Activated naive CD8-positive, alpha-beta T cell treated with anti-CD3 and anti-CD28 coated beads, Interleukin-2, amount 50 U/mL, for 16 hours (primary cell): ENCODE measurements around the gene PRKCZ.

Experiments
- DNase-seq: peaks from one replicate; pipeline ENCODE4 v3.0.0-alpha.2; 2020; ENCODE audit warnings: low read depth, low spot score

PRKCZ gene

GRCh38 chr1:2208309-2209239 is 158.4 kb downstream of the PRKCZ start:
- no peak for DNase-seq

GRCh38 chr1:2209400-2210083 is 159.3 kb downstream of the PRKCZ start:
- DNase-seq: no peak

GRCh38 chr1:2210084-2210653 is 160.0 kb downstream of the PRKCZ start:
- DNase-seq: no peak

- no peak for DNase-seq
Observed at GRCh38 chr1:2210786-2211185, 160.6 kb downstream of the PRKCZ start.

- no peak for DNase-seq
Observed at GRCh38 chr1:2212274-2212531, 162.0 kb downstream of the PRKCZ start.

- no peak for DNase-seq
Observed at GRCh38 chr1:2212532-2213491, 162.6 kb downstream of the PRKCZ start.

- no peak for DNase-seq
Observed at GRCh38 chr1:2213576-2214505, 163.6 kb downstream of the PRKCZ start.

GRCh38 chr1:2214541-2215241 is 164.5 kb downstream of the PRKCZ start:
- DNase-seq: no peak

- DNase-seq: no peak
Observed at GRCh38 chr1:2215329-2215728, 165.1 kb downstream of the PRKCZ start.

GRCh38 chr1:2215909-2216766 is 165.9 kb downstream of the PRKCZ start:
- no peak for DNase-seq

GRCh38 chr1:2216767-2217058 is 166.5 kb downstream of the PRKCZ start:
- no peak for DNase-seq

- DNase-seq: no peak
Observed at GRCh38 chr1:2221271-2221670, 171.1 kb downstream of the PRKCZ start.

- DNase-seq: no peak
Observed at GRCh38 chr1:2224170-2224584, 174.0 kb downstream of the PRKCZ start.

- no peak for DNase-seq
Observed at GRCh38 chr1:2224631-2225428, 174.6 kb downstream of the PRKCZ start.

GRCh38 chr1:2226525-2227345 is 176.5 kb downstream of the PRKCZ start:
- no peak for DNase-seq

GRCh38 chr1:2227346-2228156 is 177.3 kb downstream of the PRKCZ start:
- peak; percentile 84 for DNase-seq

GRCh38 chr1:2228157-2228594 is 178.0 kb downstream of the PRKCZ start, which contains the start of gene SKI:
SKI (plus strand) TSS chr1:2228319; CDS start chr1:2228767, 448 bp downstream.
- DNase-seq: no peak
